ENCODE measurements around the gene THRB. TPM values are rescaled to one million over a fixed set of nuclear protein-coding genes. Genes with fewer than 3 reads are reported as not detected.

The THRB gene
- total and polyA plus RNA-seq, 9 of the 15 experiments (the other 6 are each of a cell fraction or from before 2014, with no cell fraction given): 1.7 to 14.9 (median 6.9) TPM

DNA sequence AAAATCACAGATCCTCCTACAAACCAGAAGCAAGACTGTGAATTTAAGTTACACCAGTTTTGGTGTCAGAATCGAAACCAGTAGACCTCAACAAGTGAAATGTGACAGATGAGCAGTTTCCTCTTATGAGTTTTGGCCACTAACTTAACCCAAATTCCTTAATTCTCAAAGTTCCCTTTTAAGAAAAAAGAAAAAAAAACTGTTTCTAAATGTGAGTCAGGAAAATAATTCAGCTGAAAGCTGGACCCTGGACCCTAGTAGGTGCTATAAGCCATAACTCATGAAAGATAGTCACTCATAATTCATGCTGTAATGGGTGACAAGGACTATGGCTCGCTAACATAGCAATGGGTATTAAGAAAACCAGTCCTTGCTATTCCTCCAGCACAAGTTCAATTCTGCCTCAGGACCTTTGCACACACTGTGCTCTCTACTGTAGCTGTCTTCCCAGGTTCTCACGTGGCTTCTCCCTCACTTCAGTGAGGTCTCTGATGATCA lies 9.0 kb upstream of the THRB start (continued):
- TF ChIP-seq, protein P1, sequence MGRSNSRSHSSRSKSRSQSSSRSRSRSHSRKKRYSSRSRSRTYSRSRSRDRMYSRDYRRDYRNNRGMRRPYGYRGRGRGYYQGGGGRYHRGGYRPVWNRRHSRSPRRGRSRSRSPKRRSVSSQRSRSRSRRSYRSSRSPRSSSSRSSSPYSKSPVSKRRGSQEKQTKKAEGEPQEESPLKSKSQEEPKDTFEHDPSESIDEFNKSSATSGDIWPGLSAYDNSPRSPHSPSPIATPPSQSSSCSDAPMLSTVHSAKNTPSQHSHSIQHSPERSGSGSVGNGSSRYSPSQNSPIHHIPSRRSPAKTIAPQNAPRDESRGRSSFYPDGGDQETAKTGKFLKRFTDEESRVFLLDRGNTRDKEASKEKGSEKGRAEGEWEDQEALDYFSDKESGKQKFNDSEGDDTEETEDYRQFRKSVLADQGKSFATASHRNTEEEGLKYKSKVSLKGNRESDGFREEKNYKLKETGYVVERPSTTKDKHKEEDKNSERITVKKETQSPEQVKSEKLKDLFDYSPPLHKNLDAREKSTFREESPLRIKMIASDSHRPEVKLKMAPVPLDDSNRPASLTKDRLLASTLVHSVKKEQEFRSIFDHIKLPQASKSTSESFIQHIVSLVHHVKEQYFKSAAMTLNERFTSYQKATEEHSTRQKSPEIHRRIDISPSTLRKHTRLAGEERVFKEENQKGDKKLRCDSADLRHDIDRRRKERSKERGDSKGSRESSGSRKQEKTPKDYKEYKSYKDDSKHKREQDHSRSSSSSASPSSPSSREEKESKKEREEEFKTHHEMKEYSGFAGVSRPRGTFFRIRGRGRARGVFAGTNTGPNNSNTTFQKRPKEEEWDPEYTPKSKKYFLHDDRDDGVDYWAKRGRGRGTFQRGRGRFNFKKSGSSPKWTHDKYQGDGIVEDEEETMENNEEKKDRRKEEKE (IDR thresholded peaks at IDR 0.05; ENCODE audit: borderline replicate concordance in 1 of 2, control insufficient read depth in 1 of 2, low read depth in 2 of 2, low read length in 1 of 2): no peak
- peak; percentile 65; the same call in 1 of the 2 replicates for TF ChIP-seq BCOR (IDR thresholded peaks at IDR 0.05)
- TF ChIP-seq, protein P2, sequence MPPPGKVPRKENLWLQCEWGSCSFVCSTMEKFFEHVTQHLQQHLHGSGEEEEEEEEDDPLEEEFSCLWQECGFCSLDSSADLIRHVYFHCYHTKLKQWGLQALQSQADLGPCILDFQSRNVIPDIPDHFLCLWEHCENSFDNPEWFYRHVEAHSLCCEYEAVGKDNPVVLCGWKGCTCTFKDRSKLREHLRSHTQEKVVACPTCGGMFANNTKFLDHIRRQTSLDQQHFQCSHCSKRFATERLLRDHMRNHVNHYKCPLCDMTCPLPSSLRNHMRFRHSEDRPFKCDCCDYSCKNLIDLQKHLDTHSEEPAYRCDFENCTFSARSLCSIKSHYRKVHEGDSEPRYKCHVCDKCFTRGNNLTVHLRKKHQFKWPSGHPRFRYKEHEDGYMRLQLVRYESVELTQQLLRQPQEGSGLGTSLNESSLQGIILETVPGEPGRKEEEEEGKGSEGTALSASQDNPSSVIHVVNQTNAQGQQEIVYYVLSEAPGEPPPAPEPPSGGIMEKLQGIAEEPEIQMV (tag; conservative IDR thresholded peaks at IDR 0.05; ENCODE audit: low read depth): no peak

DNA sequence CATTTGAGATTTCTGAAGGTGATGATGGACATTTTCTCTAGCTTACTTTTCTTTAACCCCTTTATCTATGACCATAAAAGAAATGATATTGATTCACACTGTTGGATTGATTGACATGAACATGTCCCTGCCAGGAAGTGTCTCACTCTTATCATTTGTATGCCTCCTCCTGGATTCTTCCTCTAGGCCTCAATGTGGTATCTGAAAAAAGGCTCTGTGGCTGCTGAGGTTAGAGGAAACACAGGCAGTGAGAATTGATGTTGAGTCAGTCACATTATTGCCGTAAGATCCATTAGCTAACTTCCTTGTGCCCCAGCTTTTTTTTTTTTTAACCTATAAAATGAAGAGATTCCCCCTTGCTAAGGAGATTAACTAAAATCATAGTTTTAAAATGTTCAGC lies 8.0 kb upstream of the THRB start:
- peaks cover 0 to 23% of the 10 kb centered on the region in 2 experiments; a peak in 2 of 5 replicates for H3K4me1 ChIP-seq (replicated peaks in 1 of 2; ENCODE audit: control insufficient read depth in 2 of 2, insufficient read depth in 2 of 2, low read length in 2 of 2)
- no peak overlapping the region for H3K27ac ChIP-seq (ENCODE audit: extremely low read depth, low read depth, low read length)
- FAIRE-seq: peak; percentile 81
- ATAC-seq: peak; percentile 30; the same call in 1 of the 3 replicates
- no peak overlapping the region for H2AFZ ChIP-seq (ENCODE audit: low read depth, low read length)
- ChIA-PET POLR2A (interaction anchor here (0.7 to 1.2 kb wide), 2 partner anchors 13 to 44 kb away, joined by 3 read pairs; no protein-coding TSS in a partner anchor), CTCF (ENCODE audit: low intra/inter-chr PET ratio) (no interaction called here)
- no peaks in the 10 kb centered on the region for H3K9me1 ChIP-seq (ENCODE audit: control insufficient read depth, insufficient read depth, low read length)
- no peaks in the 10 kb centered on the region for H3K27me3 ChIP-seq (ENCODE audit: control insufficient read depth in 2 of 2, insufficient read depth in 2 of 2, low read length in 2 of 2)
- DNase-seq (ENCODE audit: extremely low read depth in 1 of 4, low spot score in 3 of 4): peak in 3 of 4 experiments; percentile 40 to 72 (median 44)
- no peak overlapping the region for H3K4me2 ChIP-seq (ENCODE audit: insufficient read depth, low read length)
- H3K9me3 ChIP-seq (replicated peaks; ENCODE audit: control insufficient read depth, insufficient read depth, low read depth, low read length): no peaks in the 10 kb centered on the region
- no peaks in the 10 kb centered on the region for H4K20me1 ChIP-seq (replicated peaks; ENCODE audit: control insufficient read depth, insufficient read depth, low read length)
- no peak overlapping the region for H3K9ac ChIP-seq (ENCODE audit: insufficient read depth in 1 of 2, low read depth in 2 of 2, low read length in 2 of 2)
- no peak overlapping the region for H3K4me3 ChIP-seq
- intact Hi-C loops (cut with micrococcal nuclease): no loop called here
- WGBS (ENCODE audit: insufficient coverage, low coverage, missing lambda C conversion rate): 5% methylated on average over 1 of the region's 1 CpG
- H3K36me3 ChIP-seq (ENCODE audit: control insufficient read depth, insufficient read depth, low read length): no peaks in the 10 kb centered on the region
- in situ Hi-C loops (cut with MboI): no loop called here
- no TSS peak for BruUV-seq (replicated peaks)
- H3K79me2 ChIP-seq (ENCODE audit: control insufficient read depth, insufficient read depth, low read length): no peaks in the 10 kb centered on the region
- peak; percentile 52; the same call in 1 of the 2 replicates for TF ChIP-seq FOSL1 (tag; conservative IDR thresholded peaks at IDR 0.05)
- no peak for TF ChIP-seq ZNF699 (CRISPR knock-in tag; IDR thresholded peaks at IDR 0.05; ENCODE audit: insufficient replicate concordance)
- TF ChIP-seq, protein P3, sequence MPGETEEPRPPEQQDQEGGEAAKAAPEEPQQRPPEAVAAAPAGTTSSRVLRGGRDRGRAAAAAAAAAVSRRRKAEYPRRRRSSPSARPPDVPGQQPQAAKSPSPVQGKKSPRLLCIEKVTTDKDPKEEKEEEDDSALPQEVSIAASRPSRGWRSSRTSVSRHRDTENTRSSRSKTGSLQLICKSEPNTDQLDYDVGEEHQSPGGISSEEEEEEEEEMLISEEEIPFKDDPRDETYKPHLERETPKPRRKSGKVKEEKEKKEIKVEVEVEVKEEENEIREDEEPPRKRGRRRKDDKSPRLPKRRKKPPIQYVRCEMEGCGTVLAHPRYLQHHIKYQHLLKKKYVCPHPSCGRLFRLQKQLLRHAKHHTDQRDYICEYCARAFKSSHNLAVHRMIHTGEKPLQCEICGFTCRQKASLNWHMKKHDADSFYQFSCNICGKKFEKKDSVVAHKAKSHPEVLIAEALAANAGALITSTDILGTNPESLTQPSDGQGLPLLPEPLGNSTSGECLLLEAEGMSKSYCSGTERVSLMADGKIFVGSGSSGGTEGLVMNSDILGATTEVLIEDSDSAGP (CRISPR knock-in tag; IDR thresholded peaks at IDR 0.05): no peak
- TF ChIP-seq TEAD4 (IDR thresholded peaks at IDR 0.05; ENCODE audit: low read length): peak; percentile 72
- TF ChIP-seq TEAD4 (CRISPR knock-in tag; IDR thresholded peaks at IDR 0.05; ENCODE audit: borderline replicate concordance): no peak
- TF ChIP-seq ARID1B (IDR thresholded peaks at IDR 0.05): peak; percentile 66
- peak; percentile 78 for TF ChIP-seq MEIS2 (IDR thresholded peaks at IDR 0.05; ENCODE audit: partially characterized antibody)
- TF ChIP-seq CBFA2T3 (IDR thresholded peaks at IDR 0.05): peak; percentile 80
- 0 out of 2 replicates have a peak, but pooled peaks have one; percentile 28 for TF ChIP-seq JUND (IDR thresholded peaks at IDR 0.05; ENCODE audit: borderline replicate concordance, low read depth, low read length)
- no peak; the same call in 2 of the 3 replicates for TF ChIP-seq JUND (tag; IDR thresholded peaks at IDR 0.05; ENCODE audit: borderline replicate concordance, low read depth, low read length)
- no peak for TF ChIP-seq SIN3A (IDR thresholded peaks at IDR 0.05; ENCODE audit: borderline replicate concordance in 2 of 2, control insufficient read depth in 1 of 2, low read depth in 2 of 2, low read length in 2 of 2)

Measured in K562 (cell line).